A549 (cell line): ENCODE data around the gene GTF3C5.

Experiments used
- CTCF ChIP-seq: fragments of >200 bp; sonication (Bioruptor Twin); formaldehyde crosslinking; IDR thresholded peaks from 3 replicates; pipeline ENCODE4 v1.5.1; 2016
- ELK1 ChIP-seq: fragments of 150-350 bp; IDR thresholded peaks from 2 replicates; pipeline ENCODE4 v1.6.1; 2014; ENCODE audit warnings: low read depth, mild to moderate bottlenecking, low read length
- HDAC2 ChIP-seq: fragments of 200-600 bp; sonication (generic); IDR thresholded peaks from 2 replicates; pipeline ENCODE4 v1.6.1; 2016
- REST ChIP-seq: fragments of 200-600 bp; sonication (generic); IDR thresholded peaks from 2 replicates; pipeline ENCODE4 v1.6.1; 2016; ENCODE audit warnings: antibody characterized with exemption, mild to moderate bottlenecking, moderate library complexity
- RNF2 ChIP-seq: fragments of 200-600 bp; sonication (generic); IDR thresholded peaks from 2 replicates; pipeline ENCODE4 v1.6.1; 2016; ENCODE audit warnings: low read depth, mild to moderate bottlenecking, antibody characterized with exemption, moderate library complexity, borderline replicate concordance
- SMC3 ChIP-seq: fragments of >200 bp; sonication (Bioruptor Twin); formaldehyde crosslinking; IDR thresholded peaks from 3 replicates; pipeline ENCODE4 v1.6.1; 2018; ENCODE audit warnings: inconsistent platforms
- SREBF2 ChIP-seq: fragments of 450-650 bp; IDR thresholded peaks from 2 replicates; pipeline ENCODE4 v1.6.1; 2014; ENCODE audit warnings: mild to moderate bottlenecking, moderate library complexity

- no peak for TF ChIP-seq CTCF
- no peak for TF ChIP-seq REST
- no peak for TF ChIP-seq RNF2
- TF ChIP-seq ELK1, result no peak
- no peak for TF ChIP-seq SREBF2
- no peak for TF ChIP-seq SMC3
- no peak for TF ChIP-seq HDAC2
These were observed 26.5 kb upstream of the GTF3C5 start for GRCh38 chr9:133004091-133004998.
